K562 (cell line): ENCODE data around the gene FCGR3B. TPM values are rescaled to one million over a fixed set of nuclear protein-coding genes. Genes with fewer than 3 reads are reported as not detected.
"Not testable (repeated sequence)": the region's sequence is repeated elsewhere in the genome, so short reads cannot be mapped to it uniquely, and the experiment has no call there.

Experiments used
- ATAC-seq: fragments of 200-7000 bp; cut with Tn5 transposase; 3 replicates; pipeline ENCODE4 v1.9.1; 2020; ENCODE audit warnings: moderate library complexity
- BruUV-seq: library from RNA; stranded (reverse); fragments of 400-500 nt; replicated peaks from 2 replicates; lab custom pipeline; 2021; lab: Mats Ljungman, UMichigan
- CTCF ChIA-PET: fragments of 300-600 bp; formaldehyde crosslinking; extraction: SDS; loops from one replicate; lab custom pipeline; 2021; ENCODE audit warnings: low intra/inter-chr PET ratio; lab: Yijun Ruan, JAX
- POLR2A ChIA-PET: fragments of 300-600, 350-650 bp; sonication (Branson Sonifier 250); formaldehyde crosslinking; extraction: SDS; loops from one replicate; lab custom pipeline; 2021; ENCODE audit warnings: antibody characterized with exemption, inconsistent platforms; lab: Yijun Ruan, JAX
- DNase-seq, 4 experiments: peaks; one replicate each; pipeline versions ENCODE4 v3.0.0 to v3.0.0-alpha.2; 2011 to 2018; ENCODE audit warnings: low spot score in 3 of 4, mixed read lengths in 3 of 4; ENCODE audit errors: extremely low read depth in 1 of 4
- FAIRE-seq: peaks from 2 replicates; lab custom pipeline; 2011; peaks lifted over from hg19 to GRCh38; lab: Jason Lieb, UNC
- H2AFZ ChIP-seq: 2 replicates; pipeline ENCODE4 v1.6.0; 2011; ENCODE audit warnings: low read depth, low read length, control low read depth, inconsistent platforms
- H3K27ac ChIP-seq: fragments of 200-600 bp; 3 replicates; pipeline ENCODE4 v1.8.0; 2011; ENCODE audit warnings: low read depth, mild to moderate bottlenecking, control low read depth, inconsistent platforms, low read length, moderate library complexity, mixed read lengths; ENCODE audit errors: extremely low read depth
- H3K27me3 ChIP-seq, 2 experiments: fragments of 300-600 bp in 1 of 2; 2 replicates in 1 of 2; 3 replicates in 1 of 2; pipeline versions ENCODE4 v1.6.0 to v1.8.0; 2011; ENCODE audit warnings: inconsistent platforms in 2 of 2, low read length in 2 of 2, mild to moderate bottlenecking in 1 of 2, mixed read lengths in 1 of 2, moderate library complexity in 1 of 2; ENCODE audit not compliant: control insufficient read depth in 2 of 2, insufficient read depth in 2 of 2
- H3K36me3 ChIP-seq: fragments of 300-600 bp; 3 replicates; pipeline ENCODE4 v1.8.0; 2011; ENCODE audit warnings: mild to moderate bottlenecking, low read length, inconsistent platforms; ENCODE audit not compliant: control insufficient read depth, insufficient read depth
- H3K4me1 ChIP-seq, 2 experiments: fragments of 200-600 bp in 1 of 2; replicated peaks in 1 of 2; 2 replicates in 1 of 2; 3 replicates in 1 of 2; pipeline versions ENCODE4 v1.5.1 to v1.8.0; 2011; ENCODE audit warnings: inconsistent platforms in 2 of 2, low read length in 2 of 2, mild to moderate bottlenecking in 1 of 2, mixed read lengths in 1 of 2, moderate library complexity in 1 of 2; ENCODE audit not compliant: control insufficient read depth in 2 of 2, insufficient read depth in 2 of 2
- H3K4me2 ChIP-seq: 2 replicates; pipeline ENCODE4 v1.6.1; 2011; ENCODE audit warnings: low read length, control low read depth, inconsistent platforms, mixed read lengths; ENCODE audit not compliant: insufficient read depth
- H3K4me3 ChIP-seq: fragments of 200-600 bp; sonication (generic), shearing (Covaris generic); 2 replicates; pipeline ENCODE4 v1.5.1; 2016; ENCODE audit warnings: control low read depth, inconsistent platforms
- H3K79me2 ChIP-seq: fragments of 200-600 bp; 3 replicates; pipeline ENCODE4 v1.8.0; 2011; ENCODE audit warnings: low read length, inconsistent platforms; ENCODE audit not compliant: control insufficient read depth, insufficient read depth
- H3K9ac ChIP-seq, 2 experiments: 2 replicates each; pipeline versions ENCODE4 v1.6.0 to v1.6.1; 2011; ENCODE audit warnings: low read depth in 2 of 2, low read length in 2 of 2, control low read depth in 1 of 2, inconsistent platforms in 1 of 2, mild to moderate bottlenecking in 1 of 2, mixed read lengths in 1 of 2; ENCODE audit not compliant: insufficient read depth in 1 of 2
- H3K9me1 ChIP-seq: one replicate; pipeline ENCODE4 v1.6.0; 2011; ENCODE audit warnings: inconsistent platforms, mild to moderate bottlenecking, low read length, moderate library complexity; ENCODE audit not compliant: control insufficient read depth, insufficient read depth
- H3K9me3 ChIP-seq: replicated peaks from 2 replicates; pipeline ENCODE4 v1.5.1; 2011; ENCODE audit warnings: low read depth, low read length, inconsistent platforms; ENCODE audit not compliant: control insufficient read depth, insufficient read depth
- H4K20me1 ChIP-seq: replicated peaks from 2 replicates; pipeline ENCODE4 v1.6.1; 2011; ENCODE audit warnings: low read length, inconsistent platforms, mixed read lengths; ENCODE audit not compliant: control insufficient read depth, insufficient read depth
- MAZ ChIP-seq, 2 experiments: fragments of 450-650 bp in 1 of 2; sonication (generic) in 1 of 2; formaldehyde crosslinking; IDR thresholded peaks in 1 of 2; conservative IDR thresholded peaks in 1 of 2; 2 replicates each; pipeline versions ENCODE4 v1.4.0 to v1.5.0; 2020; ENCODE audit warnings: mild to moderate bottlenecking in 1 of 2, missing genetic modification reagents in 1 of 2
- NFIC ChIP-seq: fragments of 450-650 bp; IDR thresholded peaks from 2 replicates; pipeline ENCODE4 v1.6.1; 2017; ENCODE audit warnings: mild to moderate bottlenecking, inconsistent platforms
- ZNF384 ChIP-seq: IDR thresholded peaks from 2 replicates; pipeline ENCODE4 v1.6.1; 2012; ENCODE audit warnings: low read depth, low read length, improper control_type of control experiment
- ZNF589 ChIP-seq: fragments of 200-800 bp; sonication (Bioruptor generic); IDR thresholded peaks from 2 replicates; pipeline ENCODE4 v1.6.1; 2016; ENCODE audit warnings: low read depth, missing genetic modification characterization, missing compliant biosample characterization
- WGBS: fragments of 100-300 bp; shearing (Covaris generic); methylation state at CpG from one replicate; pipeline ENCODE4 v1.1.6; 2016; ENCODE audit warnings: low coverage, mixed read lengths; ENCODE audit not compliant: insufficient coverage; ENCODE audit errors: missing lambda C conversion rate; 5-methylcytosine and 5-hydroxymethylcytosine counted together
- in situ Hi-C: fragments of 300-500 bp; cut with MboI; formaldehyde crosslinking; loops from 4 replicates; pipeline ENCODE4 v1.15.0; 2018; ENCODE audit warnings: inconsistent platforms, mixed read lengths
- intact Hi-C: fragments of 100-400 bp; cut with micrococcal nuclease; formaldehyde crosslinking; loops from 2 replicates; pipeline ENCODE4 v1.14.2; 2022
- polyA plus RNA-seq, 8 experiments: library from polyadenylated mRNA; depleted of rRNA in 4 of 8; stranded (reverse) in 5 of 8; unstranded in 3 of 8; fragments of >200 nt; fragmentation: Nextera tagmentation in 2 of 8; fragmentation: Illumina TruSeq in 1 of 8; extraction: Ambion mirVana in 2 of 8; extraction: Trizol in 1 of 8; gene quantifications; 2 replicates each; pipeline versions ENCODE4 v1.2.1 to v1.2.3, GENCODE V29; 2011 to 2014; ENCODE audit warnings: inconsistent platforms in 1 of 8, missing spikeins in 1 of 8
- total RNA-seq, 7 experiments: library from RNA; depleted of rRNA in 6 of 7; stranded (reverse); fragments of >200 nt in 6 of 7; fragmentation: Illumina TruSeq in 2 of 7; extraction: Trizol in 2 of 7; gene quantifications; 2 replicates each; pipeline versions ENCODE4 v1.2.1 to v1.2.3, GENCODE V29; 2011 to 2021; ENCODE audit warnings: low replicate concordance in 1 of 7

Gene FCGR3B
- total and polyA plus RNA-seq, 9 of the 15 experiments (the other 6 are each of a cell fraction or from before 2014, with no cell fraction given) = 0.18 to 1.1 (median 0.40) TPM

- FAIRE-seq = not testable (repeated sequence)
These were observed 20.8 kb downstream of the FCGR3B start for GRCh38 chr1:161610198-161610597.

GRCh38 chr1:161606541-161607336, 24.2 kb downstream of the FCGR3B start:
- H3K27ac ChIP-seq, H3K9ac ChIP-seq, H3K27me3 ChIP-seq, H3K9me3 ChIP-seq, intact Hi-C loops, H3K4me2 ChIP-seq, DNase-seq, H3K4me1 ChIP-seq, H2AFZ ChIP-seq, H4K20me1 ChIP-seq, CTCF ChIA-PET, H3K4me3 ChIP-seq, H3K36me3 ChIP-seq, H3K9me1 ChIP-seq, POLR2A ChIA-PET, FAIRE-seq, ATAC-seq, BruUV-seq, H3K79me2 ChIP-seq: not testable (repeated sequence)
- WGBS = 93% methylated on average over 29 of the region's 58 CpGs
- in situ Hi-C loops = loop anchor here (5.0 kb wide), 1 partner anchor 79 kb away; no protein-coding TSS in a partner anchor

More at GRCh38 chr1:161610198-161610597, 20.8 kb downstream of the FCGR3B start:
- intact Hi-C loops = loop anchor here (5.0 kb wide), 1 partner anchor 37 kb away; no protein-coding TSS in a partner anchor
- peak; percentile 91 for TF ChIP-seq ZNF384
- peak; percentile 19; the same call in 1 of the 2 replicates for TF ChIP-seq NFIC
- peak; percentile 34; the same call in 1 of the 2 replicates for TF ChIP-seq ZNF589 (CRISPR knock-in tag)
- 0 out of 4 replicates have a peak, but pooled peaks of 1 of the 2 experiments have one; percentile 19 for TF ChIP-seq MAZ (CRISPR knock-in tag; conservative IDR thresholded peaks at IDR 0.05 in 1 of 2, IDR thresholded peaks at IDR 0.05 in 1 of 2)
- peak overlapping the region; percentile 6; the same call in 1 of the 2 replicates for H2AFZ ChIP-seq
- BruUV-seq, POLR2A ChIA-PET, ATAC-seq, H3K4me3 ChIP-seq, H3K9me1 ChIP-seq, H4K20me1 ChIP-seq, H3K27ac ChIP-seq, H3K9ac ChIP-seq, H3K36me3 ChIP-seq, H3K27me3 ChIP-seq, H3K4me1 ChIP-seq, in situ Hi-C loops, CTCF ChIA-PET, H3K9me3 ChIP-seq, H3K4me2 ChIP-seq, H3K79me2 ChIP-seq: not testable (repeated sequence)
- WGBS = 29% methylated on average over 3 of the region's 4 CpGs
- peak in 1 of 4 experiments; percentile 63 for DNase-seq

- DNase-seq, POLR2A ChIA-PET, intact Hi-C loops, H3K9me1 ChIP-seq, H3K36me3 ChIP-seq, CTCF ChIA-PET, H3K27ac ChIP-seq, BruUV-seq, H3K4me2 ChIP-seq, FAIRE-seq, H4K20me1 ChIP-seq, H3K79me2 ChIP-seq, H2AFZ ChIP-seq, H3K9me3 ChIP-seq, ATAC-seq, H3K9ac ChIP-seq, H3K4me3 ChIP-seq, H3K4me1 ChIP-seq, H3K27me3 ChIP-seq: not testable (repeated sequence)
- in situ Hi-C loops = loop anchor here (5.0 kb wide), 1 partner anchor 79 kb away; no protein-coding TSS in a partner anchor
- 91% methylated on average over 14 of the region's 78 CpGs for WGBS
These were observed 25.0 kb downstream of the FCGR3B start for GRCh38 chr1:161605762-161606540.
